Esophagus squamous epithelium (tissue), 5 donors: Measurements from ENCODE around the gene RAVER2. TPM values are rescaled to one million over a fixed set of nuclear protein-coding genes. Genes with fewer than 3 reads are reported as not detected.

Source experiments
- DNase-seq: peaks from one replicate; lab custom pipeline; 2025; lab: John Stamatoyannopoulos, UW
- H3K27ac ChIP-seq, 4 donors: fragments of 200-600 bp; sonication (generic); one replicate each; pipeline ENCODE4 v1.5.1; 2016 to 2019; ENCODE audit warnings: mild to moderate bottlenecking in 1 of 4
- H3K27me3 ChIP-seq, 4 donors: fragments of 200-600 bp; sonication (generic); 1 replicate in 3 of 4; 2 replicates in 1 of 4; pipeline versions ENCODE4 v1.5.1 to v1.6.0; 2017 to 2021; ENCODE audit warnings: antibody characterized with exemption in 1 of 4
- H3K36me3 ChIP-seq, 3 donors: fragments of 200-600 bp; sonication (generic); one replicate each; pipeline ENCODE4 v1.5.1; 2016 to 2019
- H3K4me1 ChIP-seq, 3 donors: fragments of 200-600 bp; sonication (generic); one replicate each; pipeline ENCODE4 v1.5.1; 2017 to 2019
- H3K4me3 ChIP-seq, 4 donors: fragments of 200-600 bp; sonication (generic); 1 replicate in 3 of 4; 2 replicates in 1 of 4; pipeline ENCODE4 v1.5.1; 2016 to 2019; ENCODE audit warnings: mild to moderate bottlenecking in 2 of 4, moderate library complexity in 1 of 4
- H3K9me3 ChIP-seq, 3 donors: fragments of 200-600 bp; sonication (generic); one replicate each; pipeline ENCODE4 v1.5.1; 2016 to 2019
- CTCF ChIP-seq, 6 experiments: fragments of 450-650 bp in 4 of 6; fragments of 200-600 bp in 2 of 6; sonication (generic) in 2 of 6; IDR thresholded peaks; one replicate each; pipeline ENCODE4 v1.5.1; 2016 to 2019; ENCODE audit warnings: antibody characterized with exemption in 6 of 6, mild to moderate bottlenecking in 4 of 6, moderate library complexity in 4 of 6
- POLR2A ChIP-seq, 4 donors: fragments of 450-650 bp; IDR thresholded peaks; one replicate each; pipeline ENCODE4 v1.6.1; 2017; ENCODE audit warnings: antibody characterized with exemption in 4 of 4, mild to moderate bottlenecking in 4 of 4, moderate library complexity in 3 of 4
- WGBS, 2 donors: methylation state at CpG; one replicate each; pipeline ENCODE4 v1.1.5; 2018; 5-methylcytosine and 5-hydroxymethylcytosine counted together
- intact Hi-C: fragments of 100-400 bp; cut with DNase I; formaldehyde crosslinking; loops from one replicate; pipeline ENCODE4 v1.15.0; 2022
- total RNA-seq, 4 donors: library from RNA; depleted of rRNA; stranded (reverse); fragments of >200 nt; gene quantifications; one replicate each; pipeline ENCODE4 v1.1.0, GENCODE V29; 2016
- donor health status: DM: yes; HTN: yes; CAD: no.

RAVER2 gene
- total RNA-seq, 4 donors from 2014 or later = 7.1 to 17.0 (median 11.8) TPM

GRCh38 chr1:64841330-64842065 is 96.6 kb downstream of the RAVER2 start:
- intact Hi-C loops = no loop called here
- no peaks in the 10 kb centered on the region for H3K27me3 ChIP-seq
- no peak for DNase-seq
- H3K36me3 ChIP-seq = peaks cover 12 to 98% (median 28%) of the 10 kb centered on the region in 3 donors
- TF ChIP-seq CTCF (IDR thresholded peaks at IDR 0.05) = no peak
- TF ChIP-seq POLR2A (IDR thresholded peaks at IDR 0.05) = no peak
- no peak overlapping the region for H3K4me3 ChIP-seq
- peaks cover 0 to 19% (median 3%) of the 10 kb centered on the region in 3 donors for H3K4me1 ChIP-seq
- no peaks in the 10 kb centered on the region for H3K9me3 ChIP-seq
- WGBS, 2 donors = 52 to 71% methylated on average over 6 of the region's 6 CpGs
- peak overlapping the region in 1 of 4 donors; percentile 1 for H3K27ac ChIP-seq

GRCh38 chr1:64842224-64842623 is 97.3 kb downstream of the RAVER2 start:
- no peak for DNase-seq
- H3K27me3 ChIP-seq = no peaks in the 10 kb centered on the region
- WGBS, 2 donors = 100% methylated on average over 1 of the region's 2 CpGs; no CpG with 5 or more reads in 1 of the 2 donors
- H3K4me1 ChIP-seq = peaks cover 0 to 19% (median 3%) of the 10 kb centered on the region in 3 donors
- no peak for TF ChIP-seq CTCF (IDR thresholded peaks at IDR 0.05)
- no peak for TF ChIP-seq POLR2A (IDR thresholded peaks at IDR 0.05)
- peak overlapping the region in 1 of 4 donors; percentile 8 for H3K27ac ChIP-seq
- intact Hi-C loops = no loop called here
- peaks cover 12 to 98% (median 21%) of the 10 kb centered on the region in 3 donors for H3K36me3 ChIP-seq
- H3K9me3 ChIP-seq = no peaks in the 10 kb centered on the region
- no peak overlapping the region for H3K4me3 ChIP-seq

- Histone ChIP-seq H3K36me3 (peaks cover 12 to 98% (median 15%) of the 10 kb centered on the region in 3 donors), H3K9me3 (no peaks in the 10 kb centered on the region), H3K27me3 (no peaks in the 10 kb centered on the region), H3K27ac (no peak overlapping the region), H3K4me3 (no peak overlapping the region), H3K4me1 (peaks cover 0 to 19% (median 3%) of the 10 kb centered on the region in 3 donors)
- TF ChIP-seq POLR2A (IDR thresholded peaks at IDR 0.05) (no peak), CTCF (IDR thresholded peaks at IDR 0.05) (no peak)
- WGBS, 2 donors = 84 to 93% methylated on average over 7 to 9 of the region's 9 CpGs
- intact Hi-C loops = no loop called here
- no peak for DNase-seq
Measured at GRCh38 chr1:64843675-64844074, 98.8 kb downstream of the RAVER2 start.

GRCh38 chr1:64844175-64844574 is 99.3 kb downstream of the RAVER2 start:
- H3K36me3 ChIP-seq = peaks cover 12 to 98% (median 15%) of the 10 kb centered on the region in 3 donors
- 97 to 100% methylated on average over 1 to 6 of the region's 7 CpGs for WGBS, 2 donors
- intact Hi-C loops = no loop called here
- H3K9me3 ChIP-seq = no peaks in the 10 kb centered on the region
- H3K27ac ChIP-seq = no peak overlapping the region
- DNase-seq = no peak
- H3K4me3 ChIP-seq = no peak overlapping the region
- TF ChIP-seq POLR2A (IDR thresholded peaks at IDR 0.05) (no peak), CTCF (IDR thresholded peaks at IDR 0.05) (no peak)
- peaks cover 0 to 19% (median 3%) of the 10 kb centered on the region in 3 donors for H3K4me1 ChIP-seq
- H3K27me3 ChIP-seq = no peaks in the 10 kb centered on the region

GRCh38 chr1:64844609-64845008 is 99.7 kb downstream of the RAVER2 start:
- peaks cover 0 to 19% (median 3%) of the 10 kb centered on the region in 3 donors for H3K4me1 ChIP-seq
- DNase-seq = no peak
- no peak overlapping the region for H3K4me3 ChIP-seq
- no peak for TF ChIP-seq CTCF (IDR thresholded peaks at IDR 0.05)
- no peak for TF ChIP-seq POLR2A (IDR thresholded peaks at IDR 0.05)
- WGBS, 2 donors = 82 to 100% methylated on average over 4 of the region's 7 CpGs
- peaks cover 12 to 98% (median 15%) of the 10 kb centered on the region in 3 donors for H3K36me3 ChIP-seq
- H3K9me3 ChIP-seq = no peaks in the 10 kb centered on the region
- H3K27me3 ChIP-seq = no peaks in the 10 kb centered on the region
- H3K27ac ChIP-seq = no peak overlapping the region
- intact Hi-C loops = no loop called here
